Measurements from ENCODE around the gene SCAF8. TPM values are rescaled to one million over a fixed set of nuclear protein-coding genes. Genes with fewer than 3 reads are reported as not detected.

The SCAF8 gene
- total and polyA plus RNA-seq, 2 of the 4 experiments (the other 2 are of a cell fraction): 16.1 to 23.5 TPM

DNA sequence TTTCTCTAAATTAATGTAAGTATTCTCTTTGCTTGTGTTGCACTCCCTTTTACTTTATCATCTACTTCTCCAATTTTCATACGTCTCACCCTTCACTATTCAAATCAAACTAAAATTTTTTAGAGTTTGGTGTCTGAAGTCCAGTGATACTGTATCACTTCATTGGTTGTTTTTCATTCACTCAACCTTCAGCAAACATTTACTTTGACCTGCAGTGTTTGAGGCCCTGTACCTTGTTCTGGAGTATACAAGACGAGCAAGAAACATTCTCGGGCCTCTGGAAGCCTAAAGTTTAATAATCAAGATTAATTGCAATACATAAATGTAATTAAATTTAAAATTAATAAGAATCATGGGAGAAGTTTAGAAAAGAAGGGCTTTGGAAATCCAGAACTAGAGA, 64.6 kb downstream of the SCAF8 start:
- CTCF ChIA-PET: no interaction called here
- no peak overlapping the region for H3K4me2 ChIP-seq (ENCODE audit: low read depth, low read length)

More for the DNA sequence above, 64.6 kb downstream of the SCAF8 start:
- in situ Hi-C loops (cut with MboI; ENCODE audit: low sequenced_read_pairs): no loop called here
- Histone ChIP-seq H3K18ac (ENCODE audit: low read depth, low read length) (no peak overlapping the region), H3K4me3 (ENCODE audit: insufficient read depth, low read depth, low read length) (no peak overlapping the region), H2AK5ac (ENCODE audit: low read depth, low read length) (no peak overlapping the region), H3K27me3 (ENCODE audit: control insufficient read depth, insufficient read depth, low read length) (no peaks in the 10 kb centered on the region), H3K36me3 (ENCODE audit: control insufficient read depth, insufficient read depth, low read length) (peaks cover 24% of the 10 kb centered on the region), H3K4ac (ENCODE audit: low read depth, low read length) (no peak overlapping the region), H2BK120ac (ENCODE audit: low read depth, low read length) (no peak overlapping the region), H4K5ac (ENCODE audit: low read depth, low read length) (no peak overlapping the region), H3K79me1 (ENCODE audit: low read depth in 1 of 2, low read length in 2 of 2) (peaks cover 25 to 43% of the 10 kb centered on the region in 2 experiments), H3K27ac (ENCODE audit: insufficient read depth, low read length) (no peak overlapping the region), H3K14ac (replicated peaks; ENCODE audit: low read depth, low read length) (no peak overlapping the region), H2AK9ac (replicated peaks; ENCODE audit: low read depth, low read length, poor library complexity) (no peak overlapping the region), H2BK5ac (ENCODE audit: low read depth, low read length, poor library complexity, severe bottlenecking) (no peak overlapping the region), H2BK15ac (ENCODE audit: low read depth, low read length) (no peak overlapping the region), H3K9ac (ENCODE audit: low read depth, low read length) (no peak overlapping the region), H3K4me1 (ENCODE audit: control insufficient read depth, insufficient read depth, low read length) (no peaks in the 10 kb centered on the region), H4K20me1 (ENCODE audit: insufficient read depth, low read length) (no peaks in the 10 kb centered on the region; the same call in none of the 2 replicates), H2BK20ac (ENCODE audit: low read depth, low read length) (no peak overlapping the region), H3K56ac (ENCODE audit: extremely low read depth, insufficient read depth, low read length) (no peak overlapping the region), H3K23ac (ENCODE audit: low read depth, low read length) (no peak overlapping the region), H4K8ac (ENCODE audit: low read depth in 2 of 2, low read length in 2 of 2) (no peak overlapping the region), H3K9me3 (ENCODE audit: control insufficient read depth, insufficient read depth, low read length) (no peaks in the 10 kb centered on the region), H4K91ac (ENCODE audit: insufficient read depth, low read depth, low read length) (no peak overlapping the region), H3K9me1 (ENCODE audit: insufficient read depth, low read length) (peaks cover 3% of the 10 kb centered on the region; the same call in 1 of the 2 replicates), H2AFZ (replicated peaks; ENCODE audit: low read length, poor library complexity) (no peak overlapping the region)
- no peak for DNase-seq
- ATAC-seq (ENCODE audit: low read depth): no peak
- WGBS, 2 experiments (ENCODE audit: extremely low coverage in 2 of 2, insufficient read length in 1 of 2): 100% methylated on average over 1 of the region's 3 CpGs; no CpG with 5 or more reads in 1 of the 2 experiments
- intact Hi-C loops (cut with micrococcal nuclease): no loop called here
- POLR2A ChIA-PET (ENCODE audit: unreplicated experiment): no interaction called here
- BruUV-seq (replicated peaks): no TSS peak
- TF ChIP-seq CHD1 (IDR thresholded peaks at IDR 0.05; ENCODE audit: low read depth, low read length) (no peak), CEBPB (IDR thresholded peaks at IDR 0.05; ENCODE audit: low read depth, low read length) (no peak), MXI1 (IDR thresholded peaks at IDR 0.05; ENCODE audit: borderline replicate concordance, low read depth, low read length) (no peak)
- dilution Hi-C loops (cut with HindIII; ENCODE audit: low sequenced_read_pairs, unreplicated experiment): no loop called here
